RCC 7860 (cell line): ENCODE measurements around the gene STK32B.

Experiments
- DNase-seq: peaks from one replicate; pipeline ENCODE4 v3.0.0-alpha.2; 2015; ENCODE audit warnings: low spot score
- FAIRE-seq: peaks from 2 replicates; lab custom pipeline; 2012; peaks lifted over from hg19 to GRCh38; lab: Jason Lieb, UNC

Gene STK32B

GRCh38 chr4:5379895-5380294 is 328.6 kb downstream of the STK32B start:
- no peak for DNase-seq
- no peak for FAIRE-seq

DNA sequence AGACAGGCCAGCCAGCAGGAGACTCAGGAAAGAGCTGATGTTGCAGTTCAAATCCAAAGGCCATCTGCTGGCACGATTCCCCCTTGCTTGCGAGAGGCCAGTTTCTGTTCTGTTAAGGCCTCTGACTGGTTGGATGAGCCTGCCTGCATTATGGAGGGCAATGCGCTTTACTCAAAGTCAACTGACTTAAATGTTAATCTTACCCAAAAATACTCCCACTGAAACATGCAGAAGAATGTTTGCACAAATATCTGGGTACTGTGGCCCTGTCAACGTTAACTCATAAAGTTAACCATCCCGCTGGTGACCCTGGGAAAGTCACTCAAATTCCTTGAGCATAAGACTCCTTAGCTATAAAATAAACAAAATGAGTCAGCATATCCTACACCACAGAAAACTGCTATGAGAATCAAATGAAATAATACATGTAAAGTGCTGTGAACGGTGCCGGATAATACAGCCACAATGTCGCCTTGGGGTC is 330.7 kb downstream of the STK32B start:
- no peak for FAIRE-seq
- no peak for DNase-seq

DNA sequence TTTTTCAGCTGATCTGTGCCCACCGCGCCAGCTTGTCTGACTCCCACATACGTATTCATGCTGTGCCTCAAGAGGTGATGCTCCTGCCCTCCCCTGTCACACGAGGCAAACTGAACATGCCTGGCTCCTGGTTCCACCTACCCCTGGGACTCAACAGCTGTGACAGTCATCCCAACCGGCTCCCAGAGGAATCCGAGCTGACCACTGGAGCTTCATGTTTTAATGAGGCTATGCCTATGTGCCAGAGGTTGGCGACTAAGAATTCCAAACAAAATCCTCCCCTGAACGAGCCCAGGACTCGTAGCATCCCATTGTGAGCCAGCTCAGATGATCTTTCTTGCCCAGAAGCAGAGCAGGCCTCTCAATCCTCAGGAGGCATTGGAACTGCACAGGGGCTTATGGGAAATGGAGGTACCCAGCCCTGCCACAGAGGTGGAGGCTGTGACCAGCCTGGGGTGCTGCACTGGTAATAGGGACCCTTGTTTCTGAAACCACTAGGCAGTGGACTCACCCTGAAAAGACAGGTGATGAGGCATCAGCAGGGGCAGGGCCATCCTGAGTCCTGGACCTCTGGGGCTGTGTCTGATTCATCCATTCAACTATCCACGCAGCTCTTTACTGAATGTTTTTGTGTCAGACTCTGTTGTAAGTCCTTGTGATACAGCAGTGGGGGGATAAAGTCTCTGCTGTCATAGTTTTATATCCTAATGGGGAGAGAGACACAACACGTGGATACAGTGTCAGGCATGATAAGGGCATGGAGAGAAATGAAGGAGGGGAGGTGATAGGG is 332.1 kb downstream of the STK32B start:
- no peak for DNase-seq
- no peak for FAIRE-seq

GRCh38 chr4:5385741-5386311 is 334.5 kb downstream of the STK32B start:
- DNase-seq (no peak), FAIRE-seq (no peak)

DNA sequence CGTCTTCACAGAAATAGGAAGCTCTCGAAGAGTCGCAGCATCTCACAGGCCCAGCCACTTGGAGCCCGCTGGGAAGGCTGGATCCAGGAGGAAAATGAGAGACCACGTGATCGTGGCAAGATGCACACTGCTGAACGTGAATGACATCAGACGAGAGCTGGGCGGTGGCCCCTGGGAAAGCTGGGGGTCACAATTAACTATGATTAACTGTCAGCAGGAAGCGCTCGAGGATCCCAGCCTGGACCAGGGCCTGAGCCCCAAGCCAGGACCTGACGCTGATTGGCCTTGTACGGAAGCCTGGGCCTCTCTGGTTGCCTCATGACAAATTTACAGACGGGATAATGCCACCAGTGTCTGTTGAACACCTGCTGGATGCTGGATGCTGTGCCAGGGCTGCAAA is 335.6 kb downstream of the STK32B start:
- DNase-seq (no peak), FAIRE-seq (no peak)

DNA sequence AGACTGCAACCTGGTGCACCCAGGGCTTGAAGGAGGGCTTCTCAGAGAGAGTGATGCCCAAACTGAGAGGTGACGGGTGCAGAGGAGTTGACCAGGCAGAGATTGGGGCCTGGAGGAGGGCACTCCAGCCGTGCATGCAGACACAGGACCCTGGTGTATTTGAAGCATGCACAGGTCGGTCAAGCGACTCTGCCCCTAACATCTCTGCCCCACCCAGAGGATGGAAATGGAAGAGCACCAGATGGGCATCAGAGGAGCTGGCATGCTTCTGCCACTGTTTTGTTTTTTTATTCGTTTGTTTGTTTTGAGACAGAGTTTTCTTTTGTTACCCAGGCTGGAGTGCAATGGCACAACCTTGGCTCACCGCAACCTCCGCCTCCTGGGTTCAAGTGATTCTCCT is 336.2 kb downstream of the STK32B start:
- DNase-seq (no peak), FAIRE-seq (no peak)

GRCh38 chr4:5389756-5390310 is 338.6 kb downstream of the STK32B start:
- FAIRE-seq (no peak), DNase-seq (no peak)

- DNase-seq: no peak
- no peak for FAIRE-seq
Observed at GRCh38 chr4:5391492-5391891, 340.2 kb downstream of the STK32B start.

DNA sequence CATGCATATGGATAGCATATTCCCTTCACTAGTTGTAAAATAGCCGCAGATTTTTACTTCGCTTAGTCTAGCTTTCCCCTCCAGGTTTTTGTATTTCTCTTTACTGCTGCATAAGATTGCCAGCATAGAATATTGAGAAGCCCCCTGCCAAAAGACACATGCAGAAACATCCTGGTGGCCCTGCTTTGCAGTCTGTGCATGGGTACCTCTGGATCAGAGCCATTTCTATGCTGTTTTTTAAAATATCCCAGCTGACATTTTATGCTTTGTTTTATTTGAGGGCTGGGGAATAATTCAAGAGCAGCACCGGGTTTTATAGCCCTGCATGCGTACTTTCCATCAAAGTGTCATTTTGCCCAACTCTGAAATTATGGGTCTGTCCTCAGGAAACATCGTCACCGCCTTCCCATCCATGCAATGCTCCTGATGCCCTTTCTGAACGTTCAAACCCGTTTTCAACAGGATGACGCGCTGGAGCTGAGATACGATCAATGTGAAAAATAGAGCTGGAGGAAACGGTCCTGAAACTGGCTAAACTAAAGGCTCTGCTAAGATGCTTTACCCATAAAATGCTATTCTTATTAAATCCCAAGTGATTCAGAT is 342.7 kb downstream of the STK32B start:
- DNase-seq (no peak), FAIRE-seq (no peak)

DNA sequence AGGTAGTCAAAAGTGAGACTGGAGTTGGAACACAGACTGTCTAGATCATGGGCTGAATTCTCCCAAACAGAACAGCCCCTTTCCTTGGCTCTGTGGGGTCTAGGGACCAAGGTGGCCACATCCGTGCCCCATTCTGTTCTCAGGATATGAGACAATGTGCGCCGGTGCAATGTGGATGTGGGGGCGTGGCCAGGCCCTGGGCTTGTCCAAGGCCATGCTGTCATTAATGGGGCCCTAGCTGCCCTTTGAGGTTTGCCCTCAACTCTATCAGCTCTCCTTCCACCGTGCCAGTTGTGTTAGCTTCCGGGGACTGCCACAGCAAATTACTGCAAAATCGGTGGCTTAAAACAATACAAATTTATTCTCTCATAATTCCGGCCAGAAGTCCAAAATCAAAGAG is 344.5 kb downstream of the STK32B start:
- no peak for FAIRE-seq

DNA sequence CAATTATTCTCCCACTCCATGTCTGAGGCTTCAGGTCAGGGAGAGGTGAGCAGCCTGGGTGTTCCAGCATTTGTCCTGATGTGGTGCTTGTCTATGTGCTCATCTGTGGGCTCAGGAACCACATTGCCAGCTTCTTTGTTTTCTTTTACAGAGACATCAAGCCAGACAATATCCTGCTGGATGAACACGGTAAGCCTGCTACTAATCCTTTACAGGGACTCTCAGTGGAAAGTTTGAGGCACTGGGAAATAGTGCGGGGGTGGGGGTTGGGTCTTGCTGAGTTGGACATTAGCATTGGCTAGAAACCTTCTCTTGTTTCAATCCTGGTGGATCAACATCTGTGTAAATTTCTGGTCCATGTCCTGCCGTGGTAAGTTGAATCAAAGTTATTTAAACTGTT is 346.8 kb downstream of the STK32B start:
- DNase-seq (no peak), FAIRE-seq (no peak)

More for the DNA sequence above, 344.5 kb downstream of the STK32B start:
- DNase-seq: no peak

DNA sequence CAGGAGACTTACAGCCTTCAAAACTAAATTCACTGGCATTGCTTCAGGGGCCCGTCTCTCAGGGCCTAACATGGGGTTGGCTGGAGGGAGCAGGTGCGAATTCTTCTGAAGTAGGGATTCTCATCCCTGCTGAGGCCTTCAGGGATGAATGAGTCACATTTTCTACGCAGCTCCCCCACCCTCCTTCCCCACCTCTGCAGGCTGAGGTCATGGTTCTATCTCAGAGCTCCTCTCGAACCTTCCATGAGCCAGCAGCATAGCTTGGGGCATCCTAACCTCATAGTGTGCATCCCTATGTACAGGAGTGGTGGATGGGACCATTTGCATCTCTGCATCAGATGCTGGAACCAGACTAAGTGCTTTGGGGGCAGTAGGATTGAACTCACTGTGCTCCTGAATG is 347.8 kb downstream of the STK32B start:
- FAIRE-seq (no peak), DNase-seq (no peak)

GRCh38 chr4:5399790-5400421 is 348.6 kb downstream of the STK32B start:
- DNase-seq: peak; percentile 14
- FAIRE-seq: no peak

DNA sequence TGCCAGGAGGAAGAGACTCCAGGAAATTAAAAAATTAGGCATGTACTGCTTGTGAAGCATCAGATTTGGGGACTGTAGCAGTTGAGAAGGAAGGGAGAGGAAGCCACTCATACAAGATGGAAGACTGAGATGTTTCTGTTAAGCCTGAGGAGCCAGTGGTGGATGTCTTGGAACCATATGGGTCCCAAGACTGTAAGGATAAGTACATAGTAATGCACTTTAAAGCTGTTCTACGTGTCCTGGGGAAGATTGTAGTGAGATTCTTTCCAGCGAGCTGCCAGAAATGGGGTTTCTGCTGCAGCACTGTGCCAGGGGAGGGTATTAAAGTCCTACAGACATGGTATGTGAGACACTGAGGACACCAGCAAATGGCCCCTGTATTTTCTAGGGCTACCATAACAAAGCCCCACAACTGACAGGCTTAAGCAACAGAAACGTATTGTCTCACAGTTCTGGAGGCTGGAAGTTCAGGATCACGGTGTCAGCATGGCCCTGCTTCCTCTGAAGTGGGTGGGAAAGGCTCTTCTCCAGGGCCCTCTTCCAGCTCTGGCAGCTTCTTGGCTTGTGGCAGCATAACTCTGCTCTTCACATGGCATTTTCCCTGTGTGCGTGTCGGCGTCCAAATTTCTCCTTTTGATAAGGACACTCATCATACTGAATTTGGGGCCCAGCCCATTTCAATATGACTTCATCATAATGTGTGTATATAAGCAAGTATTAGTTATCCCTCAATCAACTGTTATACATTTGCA is 352.6 kb downstream of the STK32B start:
- DNase-seq: no peak
- no peak for FAIRE-seq

GRCh38 chr4:5409237-5409636 is 358.0 kb downstream of the STK32B start:
- no peak for DNase-seq
- FAIRE-seq: no peak

DNA sequence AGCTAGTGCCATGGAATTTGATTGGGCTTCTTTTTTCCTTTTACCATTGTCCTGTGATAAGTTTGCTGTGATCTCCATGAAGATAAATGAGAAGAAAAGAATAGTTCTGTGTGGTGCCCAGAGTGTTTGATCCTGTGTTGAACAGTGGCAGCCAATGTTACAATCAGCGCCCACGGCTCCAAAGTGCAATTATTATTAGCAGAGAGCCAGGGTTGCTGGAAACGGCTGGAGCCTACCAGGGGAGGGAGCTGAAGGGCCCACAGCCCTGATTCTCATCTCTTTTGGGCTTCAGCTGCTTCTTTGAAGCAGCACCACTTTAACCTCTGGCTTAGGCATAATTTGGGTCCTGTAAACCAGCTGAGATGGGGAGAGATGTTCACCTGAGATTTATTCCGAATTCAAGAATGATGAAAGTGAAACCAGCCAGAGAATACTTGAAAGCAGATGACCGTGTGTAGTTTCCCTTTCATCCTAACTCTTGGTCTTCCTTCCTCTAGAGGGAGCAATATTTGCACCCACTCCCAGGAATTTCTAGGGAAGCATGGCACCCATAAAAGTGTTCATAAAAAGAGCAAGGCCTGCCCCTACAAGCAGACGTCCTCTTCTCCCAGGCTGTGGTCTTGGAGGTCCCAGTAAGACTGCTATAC is 358.8 kb downstream of the STK32B start:
- FAIRE-seq: no peak
- DNase-seq: no peak

GRCh38 chr4:5412296-5412695 is 361.0 kb downstream of the STK32B start:
- FAIRE-seq (no peak), DNase-seq (no peak)

DNA sequence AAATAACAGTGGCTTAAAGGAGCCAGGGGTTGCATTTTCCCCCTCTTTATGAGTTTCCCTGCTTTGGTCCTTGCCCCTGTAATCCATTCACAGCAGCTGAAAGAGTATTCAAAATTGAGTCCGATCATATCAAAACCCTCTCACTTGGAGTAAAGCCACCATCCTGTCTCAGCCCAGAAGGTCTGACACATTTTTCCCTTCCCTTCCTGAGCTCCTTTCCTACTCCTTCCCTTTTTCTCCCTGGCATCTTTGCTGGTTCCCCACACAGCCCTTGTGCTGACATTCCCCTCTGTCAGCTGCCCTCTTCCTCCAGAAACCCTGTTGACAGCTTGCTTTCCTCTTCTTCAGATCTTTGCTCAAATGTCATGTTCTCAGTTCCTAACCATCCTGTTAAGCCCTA is 361.5 kb downstream of the STK32B start:
- FAIRE-seq (no peak), DNase-seq (no peak)

DNA sequence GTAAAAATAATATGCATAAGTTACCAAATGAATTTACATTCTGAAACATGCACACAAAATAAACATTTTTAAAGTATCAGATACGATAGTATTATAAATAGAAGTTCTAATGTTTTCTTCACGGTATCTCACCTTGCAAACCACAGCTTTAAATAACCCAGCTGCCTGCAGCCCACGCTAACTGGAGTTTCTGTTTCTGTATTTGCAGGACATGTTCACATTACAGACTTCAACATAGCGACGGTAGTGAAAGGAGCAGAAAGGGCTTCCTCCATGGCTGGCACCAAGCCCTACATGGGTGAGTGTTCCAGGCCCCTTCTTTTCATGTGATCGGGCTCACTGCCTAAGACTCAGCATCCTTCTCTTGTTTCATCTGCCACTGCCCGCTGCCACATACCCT is 365.4 kb downstream of the STK32B start:
- no peak for FAIRE-seq
- no peak for DNase-seq

DNA sequence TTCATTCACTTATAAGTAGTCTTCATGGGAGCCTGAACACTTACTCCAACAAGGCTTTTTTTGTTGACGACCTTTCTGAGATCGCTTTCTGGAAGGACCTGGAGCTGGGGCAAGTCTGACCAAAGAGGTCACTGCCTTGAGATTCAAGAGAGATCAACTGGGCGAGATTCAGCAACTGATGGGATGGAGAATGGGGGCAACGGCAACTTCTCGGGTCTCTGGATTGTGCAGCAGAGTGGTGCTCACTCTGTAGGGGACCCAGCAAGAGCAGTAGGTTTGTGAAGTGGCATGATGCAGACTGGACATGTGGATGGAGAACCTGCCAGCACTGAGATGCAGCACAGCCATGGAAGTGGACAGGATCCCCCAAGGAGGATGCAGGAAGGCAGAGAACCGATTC is 369.0 kb downstream of the STK32B start:
- DNase-seq (no peak), FAIRE-seq (no peak)
